ENCODE data around the gene LTB4R.

LTB4R gene

GRCh38 chr14:24278424-24278823, 32.9 kb upstream of the LTB4R start:
- DNase-seq (ENCODE audit: low read depth): no peak

- no peak for DNase-seq (ENCODE audit: low read depth)
These were observed 31.8 kb upstream of the LTB4R start for GRCh38 chr14:24279301-24280186.

GRCh38 chr14:24280797-24281460, 30.4 kb upstream of the LTB4R start:
- no peak for DNase-seq (ENCODE audit: low read depth)

- no peak for DNase-seq (ENCODE audit: low read depth)
These were observed 29.7 kb upstream of the LTB4R start for GRCh38 chr14:24281636-24282035.

GRCh38 chr14:24282736-24283135, 28.6 kb upstream of the LTB4R start:
- no peak for DNase-seq (ENCODE audit: low read depth)

GRCh38 chr14:24283796-24284460, 27.4 kb upstream of the LTB4R start:
- DNase-seq (ENCODE audit: low read depth): no peak

- DNase-seq (ENCODE audit: low read depth): no peak
These were observed 26.7 kb upstream of the LTB4R start for GRCh38 chr14:24284501-24285035.

GRCh38 chr14:24285351-24285750, 26.0 kb upstream of the LTB4R start:
- DNase-seq (ENCODE audit: low read depth): no peak

- DNase-seq (ENCODE audit: low read depth): no peak
These were observed 24.3 kb upstream of the LTB4R start for GRCh38 chr14:24286996-24287395.

- no peak for DNase-seq (ENCODE audit: low read depth)
These were observed 21.5 kb upstream of the LTB4R start for GRCh38 chr14:24289649-24290280.

- DNase-seq (ENCODE audit: low read depth): no peak
These were observed 20.6 kb upstream of the LTB4R start for GRCh38 chr14:24290746-24291145.

GRCh38 chr14:24291446-24292117, 19.7 kb upstream of the LTB4R start:
- DNase-seq (ENCODE audit: low read depth): no peak

- no peak for DNase-seq (ENCODE audit: low read depth)
These were observed 19.0 kb upstream of the LTB4R start for GRCh38 chr14:24292118-24292807.

GRCh38 chr14:24293525-24293924, 17.8 kb upstream of the LTB4R start:
- DNase-seq (ENCODE audit: low read depth): no peak

- DNase-seq (ENCODE audit: low read depth): peak; percentile 42
These were observed 14.8 kb upstream of the LTB4R start for GRCh38 chr14:24296341-24297157.

- DNase-seq (ENCODE audit: low read depth): no peak
These were observed 13.9 kb upstream of the LTB4R start for GRCh38 chr14:24297190-24297964.

GRCh38 chr14:24298892-24299254, 12.4 kb upstream of the LTB4R start:
- DNase-seq (ENCODE audit: low read depth): no peak

- peak; percentile 88 for DNase-seq (ENCODE audit: low read depth)
These were observed 11.8 kb upstream of the LTB4R start, which contains the start of the genes DHRS1 and NOP9 for GRCh38 chr14:24299255-24300191. DHRS1 (minus strand) TSS chr14:24299780; CDS start chr14:24299106, 674 bp downstream. NOP9 (plus strand) TSS chr14:24299850; CDS start chr14:24299955, 105 bp downstream.

Measured in stimulated activated CD8-positive, alpha-beta memory T cell treated with anti-CD3 and anti-CD28 coated beads, Interleukin-12 subunit alpha, Interleukin-12 subunit beta, amount 100 ng/mL, for 4 hours (primary cell).